LNCaP clone FGC (cell line): Measurements from ENCODE around the gene THTPA.
A peak's percentile ranks its signal among the peaks of the same experiment; 100 is the strongest.

Experiments
- DNase-seq: peaks from one replicate; pipeline ENCODE4 v3.0.0-alpha.2; 2011; ENCODE audit warnings: low read depth
- H3K4me3 ChIP-seq: 2 replicates; pipeline ENCODE4 v1.5.1; 2011; ENCODE audit warnings: mild to moderate bottlenecking, low read depth, low read length, control low read depth
- CTCF ChIP-seq: IDR thresholded peaks from 2 replicates; pipeline ENCODE4 v1.5.1; 2012; ENCODE audit warnings: mild to moderate bottlenecking; ENCODE audit not compliant: control insufficient read depth, insufficient read depth; ENCODE audit errors: extremely low read depth

The THTPA gene, protein sequence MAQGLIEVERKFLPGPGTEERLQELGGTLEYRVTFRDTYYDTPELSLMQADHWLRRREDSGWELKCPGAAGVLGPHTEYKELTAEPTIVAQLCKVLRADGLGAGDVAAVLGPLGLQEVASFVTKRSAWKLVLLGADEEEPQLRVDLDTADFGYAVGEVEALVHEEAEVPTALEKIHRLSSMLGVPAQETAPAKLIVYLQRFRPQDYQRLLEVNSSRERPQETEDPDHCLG

DNA sequence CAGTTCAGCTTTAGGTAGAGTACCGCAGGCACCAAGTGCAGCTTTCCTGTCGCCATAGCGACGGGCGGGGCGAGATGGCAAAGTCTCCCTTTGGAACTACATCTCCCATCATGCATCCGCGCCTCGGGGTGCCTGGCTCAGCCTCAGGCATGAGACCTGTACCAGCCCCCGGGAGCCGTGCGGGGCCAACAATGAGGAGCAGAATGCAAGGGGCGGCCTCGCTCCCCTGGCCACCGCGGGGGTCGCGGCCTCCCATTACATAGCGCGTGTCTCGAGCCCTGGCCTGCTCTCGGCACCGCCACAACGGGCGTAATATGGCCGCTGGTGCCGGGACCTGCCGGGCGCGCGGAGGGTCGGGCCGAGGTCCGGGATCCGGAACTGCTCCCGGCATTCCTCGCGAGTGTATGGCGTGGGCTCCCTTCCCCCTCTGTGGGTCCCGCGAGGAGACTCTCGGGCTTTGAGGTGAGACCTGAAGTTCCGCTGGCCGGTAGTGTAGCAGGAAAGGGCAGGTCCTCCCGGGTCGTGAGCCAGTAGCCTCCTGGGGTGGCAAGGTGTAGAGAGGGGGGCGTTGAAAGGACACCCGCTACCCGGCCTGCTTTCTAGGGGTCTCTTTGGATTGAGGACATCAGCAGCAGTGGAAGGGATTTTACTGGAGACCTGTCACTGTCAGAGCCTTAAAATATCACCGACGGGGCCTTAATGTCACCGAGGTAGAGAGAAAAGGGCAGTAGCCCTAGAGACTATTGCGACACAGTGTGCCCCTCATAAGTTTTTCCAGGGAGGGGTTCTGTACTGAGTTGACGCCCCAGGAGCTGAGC, at the start of gene THTPA:
THTPA (plus strand) TSS at position 390 of the 818 bp plus-strand sequence. CDS start 487 bp downstream, outside the sequence.
- no peak for TF ChIP-seq CTCF
- peak; percentile 69 for DNase-seq
- H3K4me3 ChIP-seq = peak within 1 kb of the TSS; percentile 96

- TF ChIP-seq CTCF = no peak
Measured at GRCh38 chr14:23512156-23512555, 43.9 kb upstream of the THTPA start.

GRCh38 chr14:23513005-23513817, 42.9 kb upstream of the THTPA start:
- DNase-seq = no peak

More at GRCh38 chr14:23512156-23512555, 43.9 kb upstream of the THTPA start:
- DNase-seq = no peak
- H3K4me3 ChIP-seq = no peak overlapping the region

DNA sequence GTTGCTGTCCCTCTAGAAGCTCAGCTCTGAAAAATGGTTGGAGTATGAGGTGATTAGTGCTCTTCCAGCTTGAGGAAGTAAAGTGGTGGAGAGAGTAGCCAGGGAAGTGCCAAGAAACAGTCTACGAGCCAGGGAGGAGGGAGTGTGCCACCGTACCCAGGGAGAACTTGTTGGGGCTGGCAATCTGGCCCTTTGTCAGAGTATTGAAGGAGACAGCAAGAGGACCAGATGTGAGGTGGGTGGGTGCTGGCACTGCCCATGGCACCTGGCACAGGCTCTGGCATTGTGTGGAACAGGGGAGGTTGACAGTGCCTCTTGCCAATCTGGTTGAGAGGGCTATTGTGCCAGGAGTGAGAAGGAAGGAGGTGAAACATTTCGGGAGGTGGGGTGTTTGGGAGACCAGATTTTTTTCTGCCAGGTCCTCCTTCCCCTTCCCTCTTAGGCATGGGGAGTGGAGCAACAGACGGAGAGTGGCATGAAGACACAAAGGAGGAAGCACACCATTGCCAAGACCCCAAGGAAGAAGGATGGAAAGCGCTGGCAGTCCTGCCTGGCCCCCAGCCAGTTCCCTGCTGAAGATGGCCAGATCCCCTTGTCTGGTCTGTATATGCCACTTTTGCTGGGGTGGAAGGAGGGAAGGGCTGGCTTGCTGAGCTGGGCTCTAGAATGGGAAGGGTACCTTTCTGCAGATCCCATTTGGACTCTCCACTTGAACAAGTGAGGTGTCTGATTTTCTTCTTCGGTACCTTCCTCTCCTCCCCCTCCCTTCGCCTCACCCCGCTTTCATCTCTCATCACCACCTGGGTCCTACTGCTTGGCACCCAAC, 42.0 kb upstream of the THTPA start:
- TF ChIP-seq CTCF = no peak
- H3K4me3 ChIP-seq = no peak overlapping the region
- no peak for DNase-seq

More at GRCh38 chr14:23513005-23513817, 42.9 kb upstream of the THTPA start:
- TF ChIP-seq CTCF = no peak
- H3K4me3 ChIP-seq = no peak overlapping the region

DNA sequence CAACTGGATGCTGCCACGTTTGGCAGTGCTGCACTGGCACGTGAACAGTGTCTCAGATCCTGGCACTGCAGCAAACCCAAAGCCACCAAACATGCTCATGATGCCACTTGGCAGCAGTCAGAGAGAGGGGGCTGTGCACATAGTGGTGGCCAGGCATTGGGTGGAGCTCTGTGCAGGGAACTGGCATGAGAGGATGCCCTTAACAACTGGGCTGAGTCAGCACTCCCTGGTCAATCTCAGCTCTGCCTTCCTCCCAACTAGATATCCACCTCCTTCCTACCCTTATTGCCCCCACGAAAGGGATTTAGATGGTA, 41.5 kb upstream of the THTPA start:
- DNase-seq = peak; percentile 11
- no peak overlapping the region for H3K4me3 ChIP-seq
- TF ChIP-seq CTCF = no peak

DNA sequence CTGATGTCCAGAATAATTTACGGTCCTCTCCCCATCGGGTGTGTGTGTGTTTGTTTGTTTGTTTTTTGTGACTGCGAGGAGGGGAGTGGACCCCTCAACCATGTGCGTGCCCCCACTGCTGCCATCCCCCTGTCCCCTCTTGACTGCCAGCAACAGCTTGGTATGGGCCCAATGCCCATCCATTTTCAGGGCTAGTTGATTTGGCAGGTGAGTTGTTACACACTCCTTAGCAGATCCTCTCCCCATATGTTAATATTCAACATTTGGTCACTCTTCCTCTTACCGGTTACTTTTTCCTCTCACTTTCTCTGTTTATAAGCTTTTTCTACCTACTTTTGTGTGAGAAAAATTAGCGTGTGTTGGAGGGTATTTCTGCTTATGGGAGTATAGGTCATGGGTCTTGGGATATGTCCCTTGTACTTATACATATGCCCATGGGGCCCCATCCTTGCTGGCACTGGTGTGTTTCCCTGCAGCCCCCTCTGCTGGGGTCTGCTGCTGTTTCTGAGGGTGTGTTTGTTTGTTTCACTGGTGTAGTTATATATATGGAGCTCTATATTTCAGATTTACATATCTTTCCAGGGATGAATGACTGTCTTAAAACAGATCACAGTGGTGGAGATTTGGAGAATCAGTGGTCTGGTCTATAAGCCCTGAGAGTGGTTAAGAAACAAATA, 38.3 kb upstream of the THTPA start:
- H3K4me3 ChIP-seq = no peak overlapping the region
- TF ChIP-seq CTCF = no peak
- DNase-seq = no peak
